Endothelial cell of umbilical vein (primary cell): ENCODE results near the gene SELENON.

Experiments used
- CTCF ChIP-seq, 2 donors: IDR thresholded peaks; 1 replicate in 1 of 2; 2 replicates in 1 of 2; pipeline ENCODE4 v1.5.1; 2011; ENCODE audit warnings: low read length in 2 of 2, mild to moderate bottlenecking in 2 of 2, moderate library complexity in 2 of 2, control low read depth in 1 of 2, inconsistent platforms in 1 of 2, low read depth in 1 of 2; ENCODE audit not compliant: insufficient read depth in 1 of 2; ENCODE audit errors: extremely low read depth in 1 of 2
- EZH2 ChIP-seq: IDR thresholded peaks from 2 replicates; pipeline ENCODE4 v1.6.1; 2012; ENCODE audit warnings: borderline replicate concordance, low read depth, mild to moderate bottlenecking, moderate library complexity, low read length, inconsistent platforms; ENCODE audit not compliant: severe bottlenecking

- TF ChIP-seq CTCF (IDR thresholded peaks at IDR 0.05; ENCODE audit: extremely low read depth in 1 of 2, insufficient read depth in 1 of 2, low read depth in 1 of 2, low read length in 2 of 2) (no peak), EZH2 (no peak)
These were observed 29.3 kb upstream of the SELENON start for GRCh38 chr1:25770541-25771220.
